ENCODE measurements around the gene COA5. TPM values are rescaled to one million over a fixed set of nuclear protein-coding genes. Genes with fewer than 3 reads are reported as not detected.

COA5 gene
- total and polyA plus RNA-seq, 7 donors, result 22.5 to 58.5 (median 33.2) TPM

DNA sequence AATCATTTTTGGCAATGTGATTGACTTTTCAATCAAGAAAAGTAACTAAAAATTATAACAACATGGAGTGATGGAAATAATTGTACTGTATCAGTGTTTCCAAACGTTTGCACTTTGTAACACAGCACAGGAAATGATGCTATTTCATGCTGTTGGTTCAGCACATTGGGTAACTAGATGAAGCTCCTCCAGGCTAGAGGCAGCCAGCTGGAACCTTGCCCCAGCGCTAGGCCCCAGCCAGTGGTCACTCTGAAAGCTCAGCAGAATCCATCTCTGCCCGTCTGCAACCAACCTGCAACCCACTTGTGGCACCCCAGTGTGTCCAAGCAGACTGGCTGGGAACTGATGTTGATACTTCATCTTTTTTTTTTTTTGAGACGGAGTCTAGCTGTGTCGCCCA, 15.3 kb upstream of the COA5 start:
- peak; percentile 51 to 87 (median 68) for ATAC-seq
- Histone ChIP-seq H3K4me1 (peaks cover 6% of the 10 kb centered on the region), H3K36me3 (ENCODE audit: insufficient read depth in 1 of 2, low read depth in 1 of 2) (peaks cover 0 to 47% of the 10 kb centered on the region in 2 donors), H3K9me3 (no peaks in the 10 kb centered on the region), H3K27me3 (ENCODE audit: insufficient read depth in 3 of 3, low read length in 2 of 3) (no peaks in the 10 kb centered on the region), H3K4me3 (no peak overlapping the region), H3K27ac (no peak overlapping the region)
- peak; percentile 62 to 84 for DNase-seq
- TF ChIP-seq, protein P1, sequence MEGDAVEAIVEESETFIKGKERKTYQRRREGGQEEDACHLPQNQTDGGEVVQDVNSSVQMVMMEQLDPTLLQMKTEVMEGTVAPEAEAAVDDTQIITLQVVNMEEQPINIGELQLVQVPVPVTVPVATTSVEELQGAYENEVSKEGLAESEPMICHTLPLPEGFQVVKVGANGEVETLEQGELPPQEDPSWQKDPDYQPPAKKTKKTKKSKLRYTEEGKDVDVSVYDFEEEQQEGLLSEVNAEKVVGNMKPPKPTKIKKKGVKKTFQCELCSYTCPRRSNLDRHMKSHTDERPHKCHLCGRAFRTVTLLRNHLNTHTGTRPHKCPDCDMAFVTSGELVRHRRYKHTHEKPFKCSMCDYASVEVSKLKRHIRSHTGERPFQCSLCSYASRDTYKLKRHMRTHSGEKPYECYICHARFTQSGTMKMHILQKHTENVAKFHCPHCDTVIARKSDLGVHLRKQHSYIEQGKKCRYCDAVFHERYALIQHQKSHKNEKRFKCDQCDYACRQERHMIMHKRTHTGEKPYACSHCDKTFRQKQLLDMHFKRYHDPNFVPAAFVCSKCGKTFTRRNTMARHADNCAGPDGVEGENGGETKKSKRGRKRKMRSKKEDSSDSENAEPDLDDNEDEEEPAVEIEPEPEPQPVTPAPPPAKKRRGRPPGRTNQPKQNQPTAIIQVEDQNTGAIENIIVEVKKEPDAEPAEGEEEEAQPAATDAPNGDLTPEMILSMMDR (IDR thresholded peaks at IDR 0.05), result no peak
- intact Hi-C loops (cut with DNase I), result no loop called here
- 55 to 64% (median 57%) methylated on average over 5 of the region's 5 CpGs for WGBS, 3 donors

DNA sequence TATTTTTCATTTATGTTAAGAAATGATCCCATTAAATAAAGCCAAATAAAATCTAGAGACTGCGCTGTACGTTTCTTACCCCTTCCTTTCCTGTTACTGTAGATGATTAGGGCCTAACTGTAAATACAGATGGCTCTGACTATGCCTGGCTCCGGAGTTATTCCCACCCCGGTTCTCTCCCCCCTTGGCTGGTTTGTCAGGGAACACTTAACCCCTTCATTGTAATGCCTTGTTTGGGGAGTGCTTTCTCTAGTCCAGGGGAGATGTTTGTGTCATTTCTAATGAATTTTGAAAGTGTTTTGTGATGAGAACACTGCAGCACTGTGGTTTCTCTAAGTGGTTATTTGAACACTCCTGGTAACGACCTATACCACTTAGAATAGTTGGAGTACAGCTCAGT, 8.8 kb upstream of the COA5 start:
- intact Hi-C loops (cut with DNase I), result loop anchor here in 1 of 2 donors (10.0 kb wide), 1 partner anchor 538 kb away; the partner anchor contains the start of genes LIPT1 and TSGA10
- Histone ChIP-seq H3K9me3 (no peaks in the 10 kb centered on the region), H3K36me3 (ENCODE audit: insufficient read depth in 1 of 2, low read depth in 1 of 2) (peaks cover 6 to 100% of the 10 kb centered on the region in 2 donors), H3K4me3 (no peak overlapping the region), H3K27me3 (ENCODE audit: insufficient read depth in 3 of 3, low read length in 2 of 3) (no peaks in the 10 kb centered on the region), H3K4me1 (no peaks in the 10 kb centered on the region), H3K27ac (no peak overlapping the region)
- 47 to 53% (median 48%) methylated on average over 5 of the region's 5 CpGs for WGBS, 3 donors
- TF ChIP-seq, protein P1 (IDR thresholded peaks at IDR 0.05), result no peak
- no peak for ATAC-seq
- no peak for DNase-seq

DNA sequence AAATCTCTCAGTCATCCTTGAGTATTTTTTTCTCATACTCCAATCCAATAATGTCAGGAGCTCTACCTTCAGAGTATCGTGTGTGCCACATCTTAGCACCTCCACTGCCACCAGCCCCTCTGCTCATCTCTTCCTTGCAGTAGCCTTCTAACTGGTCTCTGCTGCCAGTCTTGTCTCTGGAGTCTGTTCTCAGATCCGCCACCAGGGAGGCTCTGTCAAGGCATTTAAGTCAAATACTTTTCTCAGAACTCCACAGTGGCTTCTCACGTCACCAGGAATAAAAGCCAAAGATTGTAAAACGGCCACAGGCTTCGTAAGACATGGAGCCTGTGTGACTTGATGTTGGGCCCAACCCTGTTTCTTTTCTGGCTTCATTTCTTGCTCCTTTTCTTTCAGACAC, 7.2 kb upstream of the COA5 start:
- H3K9me3 ChIP-seq, result no peaks in the 10 kb centered on the region
- DNase-seq (no peak), ATAC-seq (peak in 1 of 4 donors; percentile 46)
- H3K27ac ChIP-seq, result no peak overlapping the region
- H3K27me3 ChIP-seq (ENCODE audit: insufficient read depth in 3 of 3, low read length in 2 of 3), result no peaks in the 10 kb centered on the region
- TF ChIP-seq, protein P1 (IDR thresholded peaks at IDR 0.05), result no peak
- H3K36me3 ChIP-seq (ENCODE audit: insufficient read depth in 1 of 2, low read depth in 1 of 2), result peaks cover 10 to 100% of the 10 kb centered on the region in 2 donors
- WGBS, 3 donors, result 57 to 82% (median 65%) methylated on average over 5 of the region's 5 CpGs
- peaks cover 12% of the 10 kb centered on the region for H3K4me1 ChIP-seq
- no peak overlapping the region for H3K4me3 ChIP-seq
- intact Hi-C loops (cut with DNase I), result loop anchor here in 1 of 2 donors (10.0 kb wide), 1 partner anchor 539 kb away; the partner anchor contains the start of genes LIPT1 and TSGA10

DNA sequence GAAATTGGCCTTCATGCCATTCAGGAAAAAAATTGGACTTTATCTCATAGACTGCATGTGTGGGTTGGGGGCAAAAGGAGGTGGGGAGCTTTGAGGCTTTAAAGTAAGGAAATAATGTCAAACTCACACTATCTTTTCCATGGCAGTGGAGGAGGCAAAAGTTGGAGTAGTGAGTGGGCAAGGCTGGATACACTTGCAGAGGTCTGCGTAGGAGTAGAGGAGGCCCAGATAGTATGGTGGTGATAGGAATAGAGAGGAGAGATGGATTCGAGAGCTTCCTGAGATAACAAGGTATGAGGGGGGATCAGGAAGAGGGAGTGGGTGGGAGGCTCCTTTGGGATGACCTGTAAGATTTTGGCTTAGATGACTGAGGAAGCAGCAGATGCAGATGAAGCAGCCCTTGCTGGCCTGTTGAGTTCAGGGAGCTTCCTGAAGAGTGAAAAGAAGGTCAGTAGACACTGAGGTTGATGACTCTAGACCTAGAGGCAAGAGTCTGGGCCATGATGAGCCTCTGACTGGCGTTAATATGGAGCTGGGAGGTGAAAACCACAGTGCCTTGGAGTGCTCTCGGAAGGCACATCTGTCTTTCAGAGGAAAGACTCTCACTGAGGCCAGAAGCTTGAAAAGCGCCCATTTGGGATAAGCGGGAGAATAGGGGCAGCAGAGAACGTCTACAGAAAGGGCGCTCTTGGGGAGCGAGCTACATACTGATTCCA, 5.9 kb upstream of the COA5 start:
- intact Hi-C loops (cut with DNase I), result loop anchor here in 1 of 2 donors (10.0 kb wide), 1 partner anchor 541 kb away; the partner anchor contains the start of genes LIPT1 and TSGA10
- TF ChIP-seq, protein P1 (IDR thresholded peaks at IDR 0.05), result no peak
- WGBS, 3 donors, result 93 to 96% (median 95%) methylated on average over 9 of the region's 9 CpGs

More for the DNA sequence above, 5.9 kb upstream of the COA5 start:
- ATAC-seq, result no peak
- peaks cover 24% of the 10 kb centered on the region for H3K4me1 ChIP-seq
- H3K9me3 ChIP-seq, result no peaks in the 10 kb centered on the region
- peaks cover 10 to 94% of the 10 kb centered on the region in 2 donors for H3K36me3 ChIP-seq (ENCODE audit: insufficient read depth in 1 of 2, low read depth in 1 of 2)
- no peaks in the 10 kb centered on the region for H3K27me3 ChIP-seq (ENCODE audit: insufficient read depth in 3 of 3, low read length in 2 of 3)
- no peak overlapping the region for H3K27ac ChIP-seq
- DNase-seq, result no peak
- H3K4me3 ChIP-seq, result no peak overlapping the region

Data from psoas muscle (tissue), 8 donors.